GM12872 (cell line): ENCODE measurements around the gene PNCK.

ENCODE experiments used
- CTCF ChIP-seq: IDR thresholded peaks from 3 replicates; pipeline ENCODE4 v1.5.1; 2011; ENCODE audit warnings: low read depth, mild to moderate bottlenecking, low read length, moderate library complexity; ENCODE audit not compliant: insufficient read depth

Gene PNCK

GRCh38 chrX:153673428-153674218, at the start of gene PNCK:
TSS of gene PNCK (minus strand) at chrX:153673813. CDS start at chrX:153673076, 737 bp downstream.
- TF ChIP-seq CTCF: no peak

- no peak for TF ChIP-seq CTCF
Observed at GRCh38 chrX:153722704-153723350, 49.2 kb upstream of the PNCK start.

- no peak for TF ChIP-seq CTCF
Observed at GRCh38 chrX:153719701-153720100, 46.1 kb upstream of the PNCK start.

- TF ChIP-seq CTCF: no peak
Observed at GRCh38 chrX:153719238-153719637, 45.6 kb upstream of the PNCK start.

- no peak for TF ChIP-seq CTCF
Observed at GRCh38 chrX:153717445-153717844, 43.8 kb upstream of the PNCK start.

- no peak for TF ChIP-seq CTCF
Observed at GRCh38 chrX:153714256-153714655, 40.6 kb upstream of the PNCK start.

GRCh38 chrX:153709726-153710674, 36.4 kb upstream of the PNCK start:
- TF ChIP-seq CTCF: no peak
